Parathyroid adenoma (tissue), 2 donors: ENCODE measurements around the gene SYNDIG1.

ENCODE experiments used
- H2AFZ ChIP-seq: fragments of 300-600 bp; sonication (generic); one replicate; pipeline ENCODE4 v1.7.0; 2017; ENCODE audit warnings: antibody characterized with exemption, mild to moderate bottlenecking
- H3K27ac ChIP-seq: fragments of 300-600 bp; sonication (generic); one replicate; pipeline ENCODE4 v1.7.0; 2017
- H3K27me3 ChIP-seq: fragments of 300-600 bp; sonication (generic); one replicate; pipeline ENCODE4 v1.7.0; 2017; ENCODE audit warnings: low read length; ENCODE audit not compliant: control insufficient read depth, insufficient read depth
- H3K36me3 ChIP-seq: fragments of 300-600 bp; sonication (generic); one replicate; pipeline ENCODE4 v1.7.0; 2017; ENCODE audit warnings: low read length; ENCODE audit not compliant: control insufficient read depth, insufficient read depth
- H3K4me1 ChIP-seq: fragments of 300-600 bp; sonication (generic); one replicate; pipeline ENCODE4 v1.7.0; 2017; ENCODE audit warnings: control low read depth
- H3K4me2 ChIP-seq: fragments of 300-600 bp; sonication (generic); one replicate; pipeline ENCODE4 v1.7.0; 2017; ENCODE audit warnings: low read length
- H3K4me3 ChIP-seq: fragments of 300-600 bp; sonication (generic); one replicate; pipeline ENCODE4 v1.7.0; 2017; ENCODE audit warnings: low read depth, low read length
- H3K79me2 ChIP-seq: fragments of 300-600 bp; sonication (generic); one replicate; pipeline ENCODE4 v1.7.0; 2017; ENCODE audit warnings: control low read depth
- H3K9ac ChIP-seq: fragments of 300-600 bp; sonication (generic); one replicate; pipeline ENCODE4 v1.7.0; 2017; ENCODE audit warnings: mild to moderate bottlenecking
- H3K9me3 ChIP-seq: fragments of 300-600 bp; sonication (generic); one replicate; pipeline ENCODE4 v1.7.0; 2017; ENCODE audit warnings: low read length; ENCODE audit not compliant: control insufficient read depth
- CTCF ChIP-seq: fragments of 300-600 bp; sonication (generic); IDR thresholded peaks from one replicate; pipeline ENCODE4 v1.7.0; 2017; ENCODE audit warnings: antibody characterized with exemption, mild to moderate bottlenecking
- donor health status: primary hyperparathyroidism.

The SYNDIG1 gene

GRCh38 chr20:24479595-24479994 lies 10.2 kb downstream of the SYNDIG1 start:
- Histone ChIP-seq H2AFZ (no peak overlapping the region), H3K4me3 (no peak overlapping the region), H3K9ac (no peak overlapping the region), H3K9me3 (no peaks in the 10 kb centered on the region), H3K4me2 (no peak overlapping the region), H3K27ac (no peak overlapping the region), H3K79me2 (no peaks in the 10 kb centered on the region), H3K36me3 (no peaks in the 10 kb centered on the region), H3K27me3 (no peaks in the 10 kb centered on the region), H3K4me1 (no peaks in the 10 kb centered on the region)
- no peak for TF ChIP-seq CTCF

GRCh38 chr20:24480509-24480908 lies 11.1 kb downstream of the SYNDIG1 start:
- Histone ChIP-seq H3K4me2 (no peak overlapping the region), H3K27me3 (no peaks in the 10 kb centered on the region), H2AFZ (no peak overlapping the region), H3K9ac (no peak overlapping the region), H3K4me1 (no peaks in the 10 kb centered on the region), H3K4me3 (no peak overlapping the region), H3K79me2 (no peaks in the 10 kb centered on the region), H3K27ac (no peak overlapping the region), H3K9me3 (no peaks in the 10 kb centered on the region), H3K36me3 (no peaks in the 10 kb centered on the region)
- TF ChIP-seq CTCF: no peak

- H3K9ac ChIP-seq: no peak overlapping the region
- no peaks in the 10 kb centered on the region for H3K4me1 ChIP-seq
- H3K79me2 ChIP-seq: no peaks in the 10 kb centered on the region
- H3K27me3 ChIP-seq: no peaks in the 10 kb centered on the region
- H3K36me3 ChIP-seq: no peaks in the 10 kb centered on the region
- no peak overlapping the region for H3K4me2 ChIP-seq
- TF ChIP-seq CTCF: no peak
- no peak overlapping the region for H3K27ac ChIP-seq
- no peaks in the 10 kb centered on the region for H3K9me3 ChIP-seq
- H3K4me3 ChIP-seq: no peak overlapping the region
- H2AFZ ChIP-seq: no peak overlapping the region
Observed at GRCh38 chr20:24481173-24481572, 11.7 kb downstream of the SYNDIG1 start.

- TF ChIP-seq CTCF: no peak
Observed at GRCh38 chr20:24483435-24484080, 14.1 kb downstream of the SYNDIG1 start.

GRCh38 chr20:24484081-24484450 lies 14.6 kb downstream of the SYNDIG1 start:
- H3K4me1 ChIP-seq: no peaks in the 10 kb centered on the region
- H3K36me3 ChIP-seq: no peaks in the 10 kb centered on the region
- no peaks in the 10 kb centered on the region for H3K9me3 ChIP-seq
- no peak overlapping the region for H3K9ac ChIP-seq
- H3K4me3 ChIP-seq: no peak overlapping the region
- no peak overlapping the region for H2AFZ ChIP-seq
- no peak for TF ChIP-seq CTCF
- no peaks in the 10 kb centered on the region for H3K27me3 ChIP-seq
- H3K79me2 ChIP-seq: no peaks in the 10 kb centered on the region
- H3K27ac ChIP-seq: no peak overlapping the region
- H3K4me2 ChIP-seq: no peak overlapping the region

More at GRCh38 chr20:24483435-24484080, 14.1 kb downstream of the SYNDIG1 start:
- H3K27me3 ChIP-seq: no peaks in the 10 kb centered on the region
- no peaks in the 10 kb centered on the region for H3K36me3 ChIP-seq
- H3K4me3 ChIP-seq: no peak overlapping the region
- no peaks in the 10 kb centered on the region for H3K9me3 ChIP-seq
- no peaks in the 10 kb centered on the region for H3K79me2 ChIP-seq
- H2AFZ ChIP-seq: no peak overlapping the region
- H3K4me1 ChIP-seq: no peaks in the 10 kb centered on the region
- no peak overlapping the region for H3K4me2 ChIP-seq
- H3K27ac ChIP-seq: no peak overlapping the region
- no peak overlapping the region for H3K9ac ChIP-seq
